GM19372 (cell line): ENCODE data around the gene MTRF1.

Experiments used
- ATAC-seq: cut with Tn5 transposase; IDR thresholded peaks from one replicate; pipeline ENCODE4 v1.9.1; 2021; ENCODE audit warnings: mild to moderate bottlenecking, low read depth, moderate library complexity; ENCODE audit not compliant: unreplicated experiment

Gene MTRF1

DNA sequence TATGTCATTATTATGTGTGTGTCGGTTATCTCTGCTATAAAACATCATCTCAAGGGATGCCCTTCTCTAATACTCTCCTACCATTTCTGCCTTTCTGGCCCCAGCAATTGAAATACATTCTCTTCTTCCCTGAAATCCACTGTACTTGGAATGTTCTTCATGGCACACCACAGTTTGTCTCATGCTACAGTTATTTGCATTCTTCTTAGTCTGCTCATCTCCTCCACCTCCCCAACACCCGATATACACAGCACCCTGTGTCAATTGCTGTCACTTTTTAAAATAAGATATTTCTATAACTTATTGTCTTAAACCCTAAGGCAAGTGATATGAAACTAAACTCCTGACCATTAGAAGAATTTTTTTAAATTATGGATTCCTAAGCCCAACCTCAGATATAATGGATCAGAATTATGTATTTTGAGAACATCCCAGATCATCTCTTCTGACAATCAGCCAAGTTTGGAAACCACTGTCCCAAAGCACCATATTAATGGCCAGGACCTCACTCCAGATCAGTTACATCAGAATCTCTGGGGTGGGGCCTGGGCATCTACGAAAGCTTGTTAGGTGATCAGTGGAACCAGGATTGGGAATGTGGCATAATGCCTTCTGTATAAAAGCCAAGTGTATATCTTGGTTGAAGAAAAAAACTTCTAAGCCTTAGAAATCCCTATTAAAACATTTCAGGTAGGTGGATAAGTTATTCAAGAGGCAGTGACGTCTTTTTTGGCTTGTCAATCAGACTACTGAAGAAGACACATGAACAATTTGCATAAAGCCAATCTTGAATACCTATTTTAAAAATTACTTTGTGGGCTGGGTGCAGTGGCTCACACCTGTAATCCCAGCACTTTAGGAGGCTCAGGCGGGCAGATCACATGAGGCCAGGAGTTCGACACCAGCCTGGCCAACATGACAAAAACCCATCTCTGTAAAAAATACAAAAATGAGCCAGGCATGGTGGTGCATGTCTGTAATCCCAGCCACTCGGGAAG is 39.0 kb downstream of the MTRF1 start:
- ATAC-seq, result no peak

DNA sequence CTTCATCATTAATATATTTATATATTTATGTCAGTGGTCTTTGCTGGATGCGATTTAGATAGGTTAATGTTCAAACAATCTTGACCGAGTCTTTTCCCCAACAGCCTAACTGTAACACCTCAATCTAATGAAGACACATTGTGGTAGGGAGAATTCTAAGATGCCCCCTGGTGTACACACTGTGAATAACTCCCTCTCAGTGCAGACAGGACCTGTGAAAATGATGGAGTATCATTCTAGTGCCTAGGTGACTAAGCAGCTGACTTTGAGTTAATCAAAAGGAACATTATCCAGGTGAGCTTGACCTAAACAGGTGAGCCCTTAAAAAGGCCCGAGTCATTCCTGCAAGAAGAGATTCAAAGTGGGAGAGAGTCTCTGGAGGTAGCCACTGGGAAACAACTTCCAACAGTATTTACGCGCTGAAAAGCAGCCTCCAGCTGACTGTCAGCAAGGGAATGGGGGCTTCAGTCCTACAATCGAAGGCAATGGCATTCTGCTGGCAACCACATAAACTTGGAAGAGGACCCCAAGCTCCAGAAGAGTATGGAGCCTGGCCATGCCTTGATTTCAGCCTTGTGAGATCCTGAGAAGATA is 41.0 kb downstream of the MTRF1 start:
- ATAC-seq, result peak; percentile 81

DNA sequence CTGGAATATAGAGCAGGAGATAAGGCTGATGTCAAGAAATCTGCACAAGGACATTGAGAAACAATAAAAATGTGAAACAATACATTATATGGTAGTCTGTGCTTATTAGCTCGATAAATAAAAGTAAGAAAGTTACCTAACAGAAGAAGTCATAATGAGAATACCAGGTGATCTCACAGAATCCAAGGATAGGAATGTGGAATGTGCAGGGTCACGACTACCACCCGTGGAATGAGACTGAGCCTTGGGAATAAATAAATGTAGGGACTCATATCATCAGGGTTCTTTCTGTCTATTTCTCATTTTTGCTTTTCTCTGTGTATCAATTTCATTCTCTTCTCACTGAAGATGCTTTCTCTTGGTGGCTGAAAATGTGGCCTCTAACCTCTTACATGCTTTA is 43.0 kb downstream of the MTRF1 start:
- ATAC-seq, result no peak

DNA sequence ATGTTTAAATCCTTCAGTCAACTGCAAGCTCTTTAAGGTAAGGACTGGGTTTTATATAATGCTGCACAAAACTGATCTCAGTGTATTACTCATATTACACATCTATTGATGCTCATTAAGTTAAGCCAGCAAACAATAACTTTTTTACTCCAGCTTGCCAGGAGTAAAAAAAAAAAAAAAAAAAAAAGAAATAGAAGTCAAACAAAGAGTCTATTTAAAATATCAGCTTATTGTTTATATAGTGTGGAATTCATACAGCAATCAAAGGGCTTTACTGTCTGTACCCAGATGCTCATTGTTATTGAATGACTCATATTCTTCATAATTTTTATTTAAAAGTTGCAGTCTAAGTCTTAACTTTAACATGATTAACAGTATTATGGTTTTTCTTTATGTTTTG is 47.2 kb downstream of the MTRF1 start:
- ATAC-seq, result no peak

DNA sequence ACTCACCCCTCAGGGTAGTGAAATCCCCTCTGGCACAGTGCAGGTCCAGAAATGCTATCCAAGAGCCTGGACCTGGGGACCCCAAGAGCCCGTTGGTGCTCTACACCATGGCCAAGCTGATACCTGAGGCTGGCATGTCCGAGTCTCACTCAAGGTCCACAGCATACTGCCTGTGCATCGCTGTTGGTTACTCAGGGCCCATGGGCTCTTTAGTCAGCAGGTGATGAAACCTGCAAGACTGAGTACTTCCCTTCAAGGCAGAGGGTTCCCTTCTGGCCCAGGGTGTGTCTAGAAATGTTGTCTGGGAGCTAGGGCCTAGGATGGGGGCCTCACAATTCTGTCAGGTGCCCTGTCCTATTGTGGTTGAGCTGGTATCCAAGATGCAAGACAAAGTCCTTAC is 49.5 kb downstream of the MTRF1 start:
- no peak for ATAC-seq

DNA sequence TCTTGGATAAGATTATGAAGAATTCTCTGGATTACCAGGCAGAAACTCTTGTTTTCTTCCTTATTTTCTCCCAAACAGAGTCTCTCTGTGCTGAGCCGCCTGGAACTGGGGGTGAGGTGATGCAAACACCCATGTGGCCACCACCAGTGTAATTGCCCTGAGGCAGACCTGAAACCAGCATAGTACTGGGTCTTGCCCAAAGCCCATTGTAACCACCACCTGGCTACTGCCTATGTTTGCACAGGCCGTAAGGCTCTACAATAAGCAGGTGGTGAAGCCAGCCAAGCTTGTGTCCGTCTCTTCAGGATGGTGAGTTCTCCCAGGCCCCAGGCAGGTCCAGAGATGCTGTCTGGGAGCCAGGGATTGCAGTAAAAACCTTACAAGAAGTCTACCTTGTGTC is 50.1 kb downstream of the MTRF1 start:
- no peak for ATAC-seq

DNA sequence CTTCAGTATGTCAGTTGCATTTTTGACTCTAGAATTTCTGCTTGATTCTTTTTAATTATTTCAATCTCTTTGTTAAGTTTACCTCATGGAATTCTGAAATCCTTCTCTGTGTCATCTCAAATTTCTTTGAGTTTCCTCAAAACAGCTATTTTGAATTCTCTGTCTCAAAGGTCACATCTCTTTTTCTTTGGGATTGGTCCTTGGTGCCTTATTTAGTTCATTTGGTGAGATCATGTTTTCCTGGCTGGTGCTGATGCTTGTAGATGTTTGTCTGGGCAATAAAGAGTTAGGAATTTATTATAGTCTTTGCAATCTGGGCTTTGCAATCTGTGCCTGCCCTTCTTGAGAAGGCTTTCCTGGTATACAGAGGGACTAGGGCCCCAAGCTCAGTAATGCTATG is 50.5 kb downstream of the MTRF1 start:
- ATAC-seq, result no peak

DNA sequence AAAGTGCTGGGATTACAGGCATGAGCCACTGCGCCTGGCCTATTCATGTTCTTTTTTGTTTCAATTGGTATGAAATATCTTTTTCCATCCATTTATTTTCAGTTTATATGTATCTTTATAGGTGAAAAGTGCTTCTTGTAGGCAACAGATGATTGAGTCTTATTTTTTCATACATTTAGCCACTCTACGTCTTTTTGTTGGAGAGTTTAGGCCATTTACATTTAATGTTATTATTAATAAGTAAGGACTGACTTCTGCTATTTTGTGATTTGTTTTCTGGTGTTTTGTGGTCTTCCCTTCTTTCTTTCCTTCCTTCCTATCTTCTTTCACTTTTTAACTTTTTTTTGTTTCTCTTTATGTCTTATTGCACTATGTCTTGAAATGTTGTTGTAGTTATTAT is 52.3 kb downstream of the MTRF1 start:
- no peak for ATAC-seq

DNA sequence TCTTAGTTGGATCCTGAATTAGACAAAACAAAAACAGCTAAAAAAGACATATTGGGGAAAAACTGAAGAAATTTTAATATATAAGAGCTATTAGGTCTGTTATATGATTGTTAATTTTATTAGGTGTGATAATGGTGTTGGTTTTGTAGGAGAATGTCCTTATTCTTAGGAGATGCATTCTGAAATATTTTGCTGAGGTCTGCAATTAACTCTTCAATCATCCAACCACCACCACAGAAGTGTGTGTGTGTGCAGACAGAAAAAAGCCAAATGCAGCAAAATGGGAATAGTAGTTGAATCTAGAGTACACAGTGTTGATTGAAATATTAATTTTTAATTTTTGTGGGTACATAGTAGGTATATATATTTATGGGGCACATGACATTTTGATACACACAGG is 56.9 kb downstream of the MTRF1 start:
- no peak for ATAC-seq

DNA sequence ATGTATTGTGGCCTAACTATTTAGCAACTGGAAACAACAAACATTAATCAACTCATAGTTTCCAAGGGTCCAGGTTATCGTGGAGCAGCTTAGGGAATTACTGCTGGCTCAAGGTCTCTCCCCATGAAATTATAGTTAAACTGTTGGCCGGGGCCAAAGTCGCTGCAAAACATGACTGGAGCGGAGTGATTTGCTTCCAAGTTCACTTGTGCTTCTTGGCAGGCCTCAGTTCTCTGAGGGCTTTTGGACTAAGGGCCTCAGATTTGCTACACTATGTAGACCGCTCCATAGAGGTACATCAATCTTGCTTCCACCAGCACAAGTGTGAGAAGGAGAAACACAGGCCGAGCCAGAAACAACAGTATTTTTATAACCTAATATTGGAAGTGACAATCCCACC is 59.6 kb downstream of the MTRF1 start:
- ATAC-seq, result no peak

DNA sequence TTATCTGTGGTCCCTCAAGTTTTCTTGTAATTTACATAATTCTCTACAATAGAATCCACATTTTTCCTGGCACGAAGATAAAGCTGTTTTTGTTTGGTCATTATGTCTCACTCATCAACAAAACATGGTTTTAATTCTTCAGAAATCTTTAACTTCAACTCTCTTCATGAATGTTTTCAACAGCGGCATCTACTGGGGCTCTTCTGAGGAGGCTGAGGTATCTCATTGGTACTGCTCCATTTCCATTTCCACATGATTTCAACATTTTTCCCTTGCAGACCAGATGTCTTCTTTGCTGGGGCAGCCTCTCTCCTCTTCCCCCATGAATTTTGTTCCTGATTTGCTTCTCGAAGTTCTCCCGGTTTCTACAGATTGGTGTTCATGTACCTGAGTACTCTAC is 63.2 kb downstream of the MTRF1 start:
- ATAC-seq, result no peak

DNA sequence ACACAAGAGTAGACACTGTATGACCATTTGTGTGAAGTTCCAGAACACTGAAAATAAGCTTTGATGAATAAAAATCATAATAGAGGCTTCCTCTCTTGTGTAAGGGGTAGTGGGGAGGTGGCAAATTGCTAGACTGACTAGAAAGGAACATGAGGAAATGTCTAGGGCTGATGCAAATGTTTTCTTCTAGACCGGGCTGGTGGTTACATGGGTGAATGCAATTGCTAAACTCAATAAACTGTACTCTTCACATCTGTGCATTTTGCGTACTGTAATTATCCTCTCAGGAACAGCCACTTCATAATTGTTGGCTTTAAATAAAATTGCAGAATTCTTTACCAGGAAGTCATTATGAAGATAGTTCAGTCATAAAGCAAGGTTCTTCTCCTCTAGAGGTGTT is 63.9 kb downstream of the MTRF1 start:
- no peak for ATAC-seq

DNA sequence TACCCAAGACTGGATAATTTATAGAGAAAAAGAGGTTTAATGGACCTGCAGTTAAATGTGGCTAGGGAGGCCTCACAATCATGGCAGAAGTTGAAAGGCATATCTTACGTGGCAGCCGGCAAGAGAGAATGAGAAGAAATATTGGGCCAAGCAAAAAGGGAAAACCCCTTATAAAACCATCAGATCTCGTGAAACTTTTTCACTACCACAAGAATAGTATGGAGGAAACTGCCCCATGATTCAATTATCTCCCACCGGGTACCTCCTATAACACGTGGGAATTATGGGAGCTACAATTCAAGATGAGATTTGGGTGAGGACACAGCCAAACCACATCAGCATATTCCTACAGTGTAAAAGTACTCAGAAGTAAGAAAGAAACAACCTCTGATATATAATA is 64.3 kb downstream of the MTRF1 start:
- no peak for ATAC-seq

DNA sequence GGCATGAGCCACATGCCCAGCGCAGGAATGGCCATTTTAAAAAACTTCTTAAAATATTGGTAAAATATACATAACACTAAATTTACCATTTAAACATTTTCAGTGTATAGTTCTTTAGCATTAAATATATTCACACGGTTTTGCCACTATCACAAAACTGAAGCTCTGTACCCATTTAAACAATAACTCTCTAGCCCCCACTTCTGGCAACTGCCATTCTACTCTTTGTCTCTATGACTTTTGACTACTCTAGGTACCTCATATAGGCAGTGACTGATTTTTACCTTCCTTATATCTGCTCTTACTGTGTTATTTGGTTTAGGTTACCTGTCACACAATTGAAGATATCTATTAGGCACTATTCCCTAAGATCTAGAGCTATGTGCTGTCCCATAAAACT is 66.8 kb downstream of the MTRF1 start:
- ATAC-seq, result no peak

DNA sequence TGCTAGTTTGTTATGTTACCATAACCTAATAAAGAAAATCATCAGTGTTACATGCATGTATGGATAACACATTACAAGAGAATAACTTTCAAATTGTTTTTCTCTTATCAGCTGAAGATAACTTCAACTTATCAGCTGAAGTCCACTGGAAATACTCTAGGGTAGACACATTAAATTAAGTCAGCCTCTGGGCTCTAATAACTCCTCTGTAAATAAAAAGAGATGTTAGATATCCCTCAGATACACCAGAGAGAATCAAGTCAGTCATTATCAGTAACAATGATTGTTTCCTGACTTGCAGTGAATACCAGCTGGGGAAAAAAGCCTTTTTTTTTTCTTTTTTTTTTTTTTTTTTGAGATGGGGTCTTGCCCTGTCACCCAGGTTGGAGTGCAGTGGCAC is 67.4 kb downstream of the MTRF1 start:
- ATAC-seq, result no peak

DNA sequence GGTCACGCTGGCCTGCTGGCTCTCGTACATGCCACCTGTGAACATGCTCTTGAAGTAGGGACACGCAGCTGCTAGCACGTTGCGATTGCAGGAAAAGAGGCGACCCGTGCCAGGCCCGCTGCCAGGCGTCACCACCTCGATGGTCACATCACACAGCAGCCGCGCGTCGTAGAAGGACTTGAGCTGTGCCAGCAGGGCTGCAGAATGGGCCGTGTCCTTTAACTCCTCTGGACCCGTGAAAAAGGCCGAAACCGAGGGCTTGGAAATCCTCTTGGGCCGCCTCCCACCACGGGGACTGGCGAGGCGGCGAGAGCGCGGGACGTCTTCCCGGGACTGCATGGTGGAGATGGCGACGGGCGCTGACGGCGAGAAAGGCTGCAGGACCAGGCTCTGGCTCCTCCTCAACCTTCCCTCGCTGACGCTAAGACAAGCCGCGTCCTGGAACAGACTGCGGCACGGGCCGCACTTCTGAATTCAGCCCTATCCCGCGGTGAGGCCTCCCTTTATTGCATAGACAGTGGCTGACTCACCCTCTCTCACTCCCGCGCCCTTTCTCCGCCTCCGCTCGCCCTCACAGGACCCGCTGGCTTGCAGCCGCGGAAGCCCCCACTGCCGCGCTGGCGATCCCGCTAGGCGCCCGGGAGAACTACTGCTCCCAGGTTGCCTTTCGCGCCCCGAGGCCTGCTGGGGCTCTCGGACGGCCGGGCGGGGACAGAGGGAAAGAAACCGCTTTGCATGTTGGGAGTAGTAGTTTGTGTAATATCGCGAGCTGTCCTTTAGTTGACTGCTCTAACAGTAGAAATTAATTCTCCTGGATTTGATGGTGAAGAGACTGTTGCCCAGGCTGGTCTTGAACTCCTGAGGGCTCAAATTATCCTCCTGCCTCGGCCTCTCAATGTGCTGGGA is 69.2 kb downstream of the MTRF1 start, which contains the start of gene KBTBD7:
KBTBD7 (minus strand) TSS at position 651 of the 906 bp plus-strand sequence; CDS start at position 339, 312 bp downstream.
- ATAC-seq, result peak; percentile 92

DNA sequence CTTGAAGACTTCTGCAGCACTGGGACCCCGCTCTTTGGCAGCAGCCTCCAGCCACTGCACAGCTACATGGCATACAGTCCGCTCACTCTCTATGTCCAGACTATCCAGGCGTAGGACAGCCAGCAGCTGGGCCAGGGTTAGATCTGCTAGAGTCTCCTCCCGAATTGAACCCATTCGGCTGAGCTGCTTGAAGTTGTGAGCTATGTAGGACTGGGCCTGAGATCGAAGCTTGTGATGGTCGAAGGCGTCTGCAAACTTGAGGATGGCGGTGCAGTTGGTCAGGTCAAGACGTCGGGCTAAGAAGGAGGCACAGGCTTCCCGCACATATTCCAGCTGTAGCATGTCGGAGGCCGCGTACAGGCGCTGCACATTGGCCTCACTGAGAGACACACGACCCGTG is 69.9 kb downstream of the MTRF1 start:
- ATAC-seq, result no peak

DNA sequence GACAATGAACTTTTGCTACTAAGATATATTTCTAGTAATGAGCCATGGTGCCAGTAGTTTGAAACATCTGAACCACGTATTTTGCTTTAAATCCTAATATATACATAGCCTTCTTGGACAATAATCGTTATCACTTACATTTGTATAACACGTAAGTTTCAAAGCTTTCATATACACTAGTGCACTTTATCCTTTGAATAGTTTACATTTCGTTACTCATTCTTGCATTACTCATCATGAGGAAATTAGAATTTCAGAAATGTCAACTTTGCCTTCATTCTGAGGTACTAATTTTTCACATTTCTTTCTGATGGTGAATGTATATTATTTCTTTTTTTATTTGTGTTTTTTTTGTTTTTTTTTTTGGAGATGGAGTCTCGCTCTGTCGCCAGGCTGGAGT is 74.8 kb downstream of the MTRF1 start:
- no peak for ATAC-seq

DNA sequence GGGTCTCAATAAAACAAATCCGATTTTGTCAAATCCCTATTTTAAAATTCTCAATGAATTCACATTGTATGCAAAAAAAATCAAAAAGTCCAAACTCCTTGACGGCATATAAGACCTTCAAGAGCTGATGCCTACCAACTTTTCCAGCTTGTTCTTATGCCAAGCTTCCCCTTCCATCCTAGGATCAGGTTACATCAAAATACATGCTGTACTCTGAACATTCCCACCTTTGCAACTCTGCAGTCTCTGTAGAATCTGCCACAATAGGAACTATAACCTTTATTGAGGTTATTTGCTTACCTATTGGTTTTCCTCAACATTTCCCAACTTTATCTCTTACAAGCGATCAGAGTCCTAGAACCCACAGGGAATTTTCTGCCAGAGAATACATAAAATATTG is 76.9 kb downstream of the MTRF1 start:
- ATAC-seq, result no peak

DNA sequence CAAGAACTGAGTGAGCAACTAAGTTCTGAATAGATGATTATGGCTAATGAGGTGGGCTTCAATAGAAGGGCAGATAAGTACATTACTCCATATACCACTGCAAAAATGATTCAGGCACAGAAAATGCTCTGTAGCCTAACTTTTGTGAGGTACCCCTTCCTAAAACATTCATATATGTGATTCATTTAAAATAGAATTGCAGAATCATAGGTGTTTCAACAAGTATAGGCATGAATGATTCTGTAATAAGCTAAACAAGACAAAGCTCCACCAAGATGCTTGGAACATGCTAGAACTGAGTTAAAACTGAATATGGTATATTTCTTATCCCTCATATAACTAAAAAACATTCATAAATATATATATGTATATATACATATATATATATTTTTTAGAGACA is 81.1 kb downstream of the MTRF1 start:
- no peak for ATAC-seq
